ENCODE data around the gene HYI. TPM values are rescaled to one million over a fixed set of nuclear protein-coding genes. Genes with fewer than 3 reads are reported as not detected.

HYI gene
- total RNA-seq, 2 donors from 2014 or later = 67.7 to 104 TPM

DNA sequence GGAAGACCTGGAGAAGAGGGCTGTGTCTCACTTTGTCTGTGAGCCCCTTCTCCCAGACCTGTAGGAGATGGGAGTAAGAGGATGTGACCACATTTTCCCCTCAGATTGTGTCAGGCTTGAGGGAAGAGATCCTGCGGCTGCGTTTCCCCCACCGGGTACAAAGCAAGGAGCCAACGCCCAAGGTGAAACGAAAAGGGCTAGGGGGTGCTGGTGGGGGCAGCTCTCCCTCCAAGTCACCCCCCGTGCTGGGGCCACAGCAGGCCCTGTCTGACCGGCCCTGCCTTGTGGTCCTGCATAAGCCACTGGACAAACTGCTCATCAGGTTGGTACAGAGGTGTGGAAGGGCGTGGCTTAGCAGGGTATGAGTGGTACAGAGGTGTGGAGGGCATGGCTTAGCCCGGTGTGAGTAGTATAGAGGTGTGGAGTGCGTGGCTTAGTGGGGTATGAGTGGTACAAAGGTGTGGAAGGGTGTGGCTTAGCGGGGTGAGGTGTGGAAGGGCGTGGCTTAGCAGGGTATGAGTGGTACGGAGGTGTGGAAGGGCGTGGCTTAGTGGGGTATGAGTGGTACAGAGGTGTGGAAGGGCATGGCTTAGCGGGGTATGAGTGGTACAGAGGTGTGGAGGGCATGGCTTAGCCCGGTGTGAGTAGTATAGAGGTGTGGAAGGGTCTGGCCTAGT is 30.6 kb downstream of the HYI start:
- no peaks in the 10 kb centered on the region for H3K4me1 ChIP-seq (replicated peaks)
- peaks cover 23 to 36% of the 10 kb centered on the region in 2 donors for H3K36me3 ChIP-seq
- intact Hi-C loops (cut with DNase I) = no loop called here
- no peaks in the 10 kb centered on the region for H3K27me3 ChIP-seq (replicated peaks; ENCODE audit: insufficient read depth)
- TF ChIP-seq POLR2A (IDR thresholded peaks at IDR 0.05) (no peak), POLR2AphosphoS5 (IDR thresholded peaks at IDR 0.05) (no peak)
- TF ChIP-seq, protein P1, sequence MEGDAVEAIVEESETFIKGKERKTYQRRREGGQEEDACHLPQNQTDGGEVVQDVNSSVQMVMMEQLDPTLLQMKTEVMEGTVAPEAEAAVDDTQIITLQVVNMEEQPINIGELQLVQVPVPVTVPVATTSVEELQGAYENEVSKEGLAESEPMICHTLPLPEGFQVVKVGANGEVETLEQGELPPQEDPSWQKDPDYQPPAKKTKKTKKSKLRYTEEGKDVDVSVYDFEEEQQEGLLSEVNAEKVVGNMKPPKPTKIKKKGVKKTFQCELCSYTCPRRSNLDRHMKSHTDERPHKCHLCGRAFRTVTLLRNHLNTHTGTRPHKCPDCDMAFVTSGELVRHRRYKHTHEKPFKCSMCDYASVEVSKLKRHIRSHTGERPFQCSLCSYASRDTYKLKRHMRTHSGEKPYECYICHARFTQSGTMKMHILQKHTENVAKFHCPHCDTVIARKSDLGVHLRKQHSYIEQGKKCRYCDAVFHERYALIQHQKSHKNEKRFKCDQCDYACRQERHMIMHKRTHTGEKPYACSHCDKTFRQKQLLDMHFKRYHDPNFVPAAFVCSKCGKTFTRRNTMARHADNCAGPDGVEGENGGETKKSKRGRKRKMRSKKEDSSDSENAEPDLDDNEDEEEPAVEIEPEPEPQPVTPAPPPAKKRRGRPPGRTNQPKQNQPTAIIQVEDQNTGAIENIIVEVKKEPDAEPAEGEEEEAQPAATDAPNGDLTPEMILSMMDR (IDR thresholded peaks at IDR 0.05) = no peak
- 96% methylated on average over 16 of the region's 16 CpGs for WGBS
- no peak for DNase-seq (ENCODE audit: low spot score)
- no peaks in the 10 kb centered on the region for H3K9me3 ChIP-seq
- H3K4me3 ChIP-seq = no peak overlapping the region
- H3K27ac ChIP-seq = no peak overlapping the region

DNA sequence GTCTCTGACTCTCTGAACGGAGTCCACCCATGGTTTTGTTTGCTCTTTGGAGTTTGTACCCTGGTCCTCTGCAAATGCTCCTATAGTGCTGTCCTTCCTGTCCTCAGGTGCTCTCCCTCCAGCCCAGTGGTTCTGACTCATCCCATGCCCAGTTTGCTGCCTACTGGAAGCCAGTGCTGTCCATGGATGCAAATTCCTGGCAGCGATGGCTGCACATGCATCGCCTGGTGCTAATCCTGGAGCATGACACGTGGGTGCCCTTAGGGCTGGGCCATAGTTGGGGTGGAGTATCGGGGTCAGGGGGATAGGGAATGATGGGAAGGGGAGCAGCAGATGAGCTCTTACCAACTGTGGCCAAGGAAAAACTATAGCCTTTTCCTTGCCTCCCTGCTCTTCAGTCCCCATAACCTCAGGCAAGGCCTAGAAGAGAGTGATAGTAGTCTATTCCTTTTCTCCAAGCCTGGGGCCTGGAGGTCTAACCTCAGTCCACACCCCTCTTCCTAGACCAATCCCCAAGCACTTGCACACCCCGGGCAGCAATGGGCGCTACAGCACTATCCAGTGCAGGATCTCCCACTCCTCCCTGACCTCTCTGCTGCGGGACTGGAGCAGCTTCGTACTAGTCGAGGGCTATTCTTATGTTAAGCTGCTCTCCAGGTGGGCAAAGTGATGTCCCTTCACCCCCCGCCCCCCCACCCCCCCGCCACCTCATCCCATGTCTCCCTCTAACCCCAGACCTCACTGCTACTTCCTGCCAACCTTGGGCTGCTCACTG is 31.6 kb downstream of the HYI start:
- Histone ChIP-seq H3K27ac (no peak overlapping the region), H3K36me3 (peaks cover 20 to 30% of the 10 kb centered on the region in 2 donors), H3K4me3 (no peak overlapping the region), H3K27me3 (replicated peaks; ENCODE audit: insufficient read depth) (no peaks in the 10 kb centered on the region), H3K4me1 (replicated peaks) (no peaks in the 10 kb centered on the region), H3K9me3 (no peaks in the 10 kb centered on the region)
- no peak for TF ChIP-seq POLR2AphosphoS5 (IDR thresholded peaks at IDR 0.05)
- intact Hi-C loops (cut with DNase I) = no loop called here
- 90% methylated on average over 12 of the region's 12 CpGs for WGBS
- DNase-seq (ENCODE audit: low spot score) = no peak

DNA sequence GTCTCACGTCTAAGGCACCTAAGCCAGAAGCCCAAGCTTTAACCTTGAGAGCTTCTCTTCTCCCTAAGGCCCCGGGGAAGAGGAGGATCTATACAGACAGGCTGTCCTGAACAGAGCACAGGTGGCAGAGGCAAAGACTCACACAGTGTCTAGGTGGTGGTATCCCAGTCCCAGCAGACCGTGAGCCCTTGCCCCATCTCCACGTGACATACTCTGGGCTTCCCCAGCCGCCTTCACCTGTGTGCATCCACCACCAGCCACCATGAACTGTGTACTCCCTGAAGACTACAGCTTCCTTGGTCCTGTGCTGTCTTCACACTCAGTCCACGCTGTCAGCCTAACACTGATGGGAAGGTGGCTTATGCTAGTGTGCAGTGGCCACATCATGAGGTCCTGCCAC is 32.3 kb downstream of the HYI start:
- H3K36me3 ChIP-seq = peaks cover 20 to 30% of the 10 kb centered on the region in 2 donors
- intact Hi-C loops (cut with DNase I) = no loop called here
- H3K27me3 ChIP-seq (replicated peaks; ENCODE audit: insufficient read depth) = no peaks in the 10 kb centered on the region
- H3K27ac ChIP-seq = no peak overlapping the region
- no peaks in the 10 kb centered on the region for H3K4me1 ChIP-seq (replicated peaks)
- TF ChIP-seq POLR2AphosphoS5 (IDR thresholded peaks at IDR 0.05) = no peak
- no peak for TF ChIP-seq POLR2A (IDR thresholded peaks at IDR 0.05)
- TF ChIP-seq, protein P1 (IDR thresholded peaks at IDR 0.05) = no peak
- WGBS = 93% methylated on average over 6 of the region's 6 CpGs
- H3K9me3 ChIP-seq = no peaks in the 10 kb centered on the region
- H3K4me3 ChIP-seq = no peak overlapping the region
- DNase-seq (ENCODE audit: low spot score) = no peak

DNA sequence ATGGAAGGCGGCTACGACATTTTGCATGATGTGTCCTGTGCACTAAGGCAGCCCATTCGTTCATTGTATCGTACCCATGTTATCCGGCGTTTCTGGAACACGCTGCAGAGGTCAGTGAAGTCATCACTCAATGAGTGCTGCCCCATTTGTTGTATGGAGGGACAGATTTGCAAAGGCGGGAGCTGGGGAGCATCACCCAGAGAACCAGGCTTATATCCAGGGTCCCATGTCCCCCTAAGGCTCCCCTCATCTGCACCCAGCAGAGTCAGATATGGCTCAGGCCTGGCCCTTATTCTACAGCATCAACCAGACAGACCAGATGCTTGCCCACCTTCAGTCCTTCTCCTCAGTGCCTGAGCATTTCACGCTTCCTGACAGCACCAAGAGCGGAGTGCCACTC is 32.9 kb downstream of the HYI start:
- H3K27me3 ChIP-seq (replicated peaks; ENCODE audit: insufficient read depth) = no peaks in the 10 kb centered on the region
- H3K9me3 ChIP-seq = no peaks in the 10 kb centered on the region
- intact Hi-C loops (cut with DNase I) = no loop called here
- TF ChIP-seq POLR2A (IDR thresholded peaks at IDR 0.05) (no peak), POLR2AphosphoS5 (IDR thresholded peaks at IDR 0.05) (no peak)
- TF ChIP-seq, protein P1 (IDR thresholded peaks at IDR 0.05) = no peak
- peaks cover 20 to 30% of the 10 kb centered on the region in 2 donors for H3K36me3 ChIP-seq
- H3K4me1 ChIP-seq (replicated peaks) = no peaks in the 10 kb centered on the region
- no peak overlapping the region for H3K4me3 ChIP-seq
- no peak for DNase-seq (ENCODE audit: low spot score)
- 96% methylated on average over 10 of the region's 10 CpGs for WGBS
- H3K27ac ChIP-seq = no peak overlapping the region

DNA sequence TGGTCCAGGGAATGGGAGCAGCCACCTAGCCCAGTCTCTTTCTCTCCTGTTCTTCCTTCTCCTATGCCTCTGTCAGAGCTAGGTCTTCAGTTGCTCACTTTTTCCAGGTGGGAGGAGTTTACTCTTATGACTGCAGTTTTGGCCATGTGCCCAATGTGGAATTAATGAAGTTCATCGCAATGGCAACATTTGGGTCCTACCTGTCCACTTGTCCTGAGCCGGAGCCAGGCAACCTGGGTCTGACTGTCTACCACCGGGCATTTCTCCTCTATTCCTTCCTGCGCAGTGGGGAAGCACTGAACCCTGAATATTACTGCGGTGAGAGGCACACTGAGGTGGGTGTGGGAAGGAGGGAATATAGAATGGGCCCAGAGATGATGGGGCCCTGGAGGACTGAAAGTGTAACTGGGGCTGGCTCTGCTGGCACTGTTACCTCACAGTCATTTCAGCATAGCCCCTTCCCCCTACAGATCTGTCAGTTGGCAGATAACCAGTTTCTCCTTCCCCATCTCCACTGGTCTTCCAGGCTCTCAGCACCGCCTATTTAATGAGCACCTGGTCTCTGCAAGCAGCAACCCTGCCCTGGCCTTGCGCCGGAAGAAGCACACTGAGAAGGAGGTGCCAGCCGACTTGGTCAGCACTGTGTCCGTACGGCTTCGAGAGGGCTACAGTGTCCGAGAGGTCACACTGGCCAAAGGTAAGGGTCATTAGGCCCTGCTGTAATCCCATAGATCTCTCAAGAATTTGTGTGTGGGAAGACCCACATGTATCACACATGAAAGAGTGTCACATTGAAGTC is 33.9 kb downstream of the HYI start:
- intact Hi-C loops (cut with DNase I) = no loop called here
- H3K4me1 ChIP-seq (replicated peaks) = no peaks in the 10 kb centered on the region

More for the DNA sequence above, 33.9 kb downstream of the HYI start:
- H3K27ac ChIP-seq = no peak overlapping the region
- WGBS = 96% methylated on average over 13 of the region's 13 CpGs
- TF ChIP-seq POLR2AphosphoS5 (IDR thresholded peaks at IDR 0.05) = no peak
- TF ChIP-seq, protein P1 (IDR thresholded peaks at IDR 0.05) = no peak
- no peak for TF ChIP-seq POLR2A (IDR thresholded peaks at IDR 0.05)
- DNase-seq (ENCODE audit: low spot score) = no peak
- H3K27me3 ChIP-seq (replicated peaks; ENCODE audit: insufficient read depth) = no peaks in the 10 kb centered on the region
- peaks cover 20 to 26% of the 10 kb centered on the region in 2 donors for H3K36me3 ChIP-seq
- no peak overlapping the region for H3K4me3 ChIP-seq
- no peaks in the 10 kb centered on the region for H3K9me3 ChIP-seq

Measured in prostate gland (tissue), 2 donors.